ENCODE data around the gene HIGD2B.
"Not testable (repeated sequence)": the region's sequence is repeated elsewhere in the genome, so short reads cannot be mapped to it uniquely, and the experiment has no call there.

Gene HIGD2B

GRCh38 chr15:72671525-72671924 is 14.5 kb downstream of the HIGD2B start:
- no peak for DNase-seq

GRCh38 chr15:72670656-72671352 is 15.2 kb downstream of the HIGD2B start:
- DNase-seq, result peak; percentile 51

GRCh38 chr15:72669803-72670202 is 16.2 kb downstream of the HIGD2B start:
- DNase-seq, result not testable (repeated sequence)

- not testable (repeated sequence) for DNase-seq
Observed at GRCh38 chr15:72665706-72666105, 20.3 kb downstream of the HIGD2B start.

GRCh38 chr15:72663931-72664330 is 22.1 kb downstream of the HIGD2B start:
- not testable (repeated sequence) for DNase-seq

- not testable (repeated sequence) for DNase-seq
Observed at GRCh38 chr15:72661081-72661480, 24.9 kb downstream of the HIGD2B start.

- DNase-seq, result not testable (repeated sequence)
Observed at GRCh38 chr15:72656014-72656413, 30.0 kb downstream of the HIGD2B start.

GRCh38 chr15:72654397-72654796 is 31.6 kb downstream of the HIGD2B start, which contains the start of gene GOLGA6B:
Gene GOLGA6B, plus strand, starts transcription at chr15:72654697. Its CDS starts 41 bp downstream, at chr15:72654738.
- not testable (repeated sequence) for DNase-seq

GRCh38 chr15:72648631-72649253 is 37.2 kb downstream of the HIGD2B start:
- DNase-seq, result not testable (repeated sequence)

- not testable (repeated sequence) for DNase-seq
Observed at GRCh38 chr15:72642271-72642670, 43.7 kb downstream of the HIGD2B start.

GRCh38 chr15:72639759-72640483 is 46.1 kb downstream of the HIGD2B start:
- DNase-seq, result not testable (repeated sequence)

GRCh38 chr15:72636519-72637282 is 49.3 kb downstream of the HIGD2B start:
- DNase-seq, result peak; percentile 31

GRCh38 chr15:72629068-72629570 is 56.9 kb downstream of the HIGD2B start:
- DNase-seq, result not testable (repeated sequence)

GRCh38 chr15:72628249-72629067 is 57.5 kb downstream of the HIGD2B start:
- DNase-seq, result not testable (repeated sequence)

GRCh38 chr15:72626153-72626552 is 59.8 kb downstream of the HIGD2B start:
- DNase-seq, result not testable (repeated sequence)
